ENCODE results near the gene POLRMT. TPM values are rescaled to one million over a fixed set of nuclear protein-coding genes. Genes with fewer than 3 reads are reported as not detected.
"Not testable (repeated sequence)": the region's sequence is repeated elsewhere in the genome, so short reads cannot be mapped to it uniquely, and the experiment has no call there.

POLRMT gene
- polyA plus RNA-seq, 1 donor: 62.1 TPM

GRCh38 chr19:625257-625656 is 8.1 kb downstream of the POLRMT start:
- Histone ChIP-seq H3K4me1 (ENCODE audit: control insufficient read depth, insufficient read depth, low read length) (peaks cover 2% of the 10 kb centered on the region), H3K27me3 (ENCODE audit: control insufficient read depth, insufficient read depth, low read length) (no peaks in the 10 kb centered on the region), H3K4me3 (ENCODE audit: low read length) (no peak overlapping the region), H3K9me3 (ENCODE audit: control insufficient read depth, low read depth, low read length) (peaks cover 7% of the 10 kb centered on the region), H3K36me3 (ENCODE audit: control insufficient read depth, insufficient read depth, low read length) (peaks cover 52% of the 10 kb centered on the region), H3K27ac (ENCODE audit: low read length) (no peak overlapping the region)
- 89% methylated on average over 3 of the region's 5 CpGs for WGBS (ENCODE audit: insufficient coverage, low lambda C conversion rate)
- no peak for DNase-seq

- peaks cover 4% of the 10 kb centered on the region for H3K9me3 ChIP-seq (ENCODE audit: control insufficient read depth, low read depth, low read length)
- WGBS (ENCODE audit: insufficient coverage, low lambda C conversion rate): no CpG with 5 or more reads among the region's 24 CpGs
- H3K27ac ChIP-seq (ENCODE audit: low read length): no peak overlapping the region
- H3K36me3 ChIP-seq (ENCODE audit: control insufficient read depth, insufficient read depth, low read length): peaks cover 55% of the 10 kb centered on the region
- H3K27me3 ChIP-seq (ENCODE audit: control insufficient read depth, insufficient read depth, low read length): no peaks in the 10 kb centered on the region
- DNase-seq: no peak
- H3K4me1 ChIP-seq (ENCODE audit: control insufficient read depth, insufficient read depth, low read length): no peaks in the 10 kb centered on the region
- H3K4me3 ChIP-seq (ENCODE audit: low read length): no peak overlapping the region
These were observed 8.8 kb downstream of the POLRMT start for GRCh38 chr19:624433-625109.

GRCh38 chr19:623974-624373 is 9.4 kb downstream of the POLRMT start:
- Histone ChIP-seq H3K4me3 (ENCODE audit: low read length) (no peak overlapping the region), H3K36me3 (ENCODE audit: control insufficient read depth, insufficient read depth, low read length) (peaks cover 55% of the 10 kb centered on the region), H3K27ac (ENCODE audit: low read length) (no peak overlapping the region), H3K4me1 (ENCODE audit: control insufficient read depth, insufficient read depth, low read length) (no peaks in the 10 kb centered on the region), H3K27me3 (ENCODE audit: control insufficient read depth, insufficient read depth, low read length) (no peaks in the 10 kb centered on the region), H3K9me3 (ENCODE audit: control insufficient read depth, low read depth, low read length) (peaks cover 4% of the 10 kb centered on the region)
- DNase-seq: no peak
- 80% methylated on average over 2 of the region's 24 CpGs for WGBS (ENCODE audit: insufficient coverage, low lambda C conversion rate)

- Histone ChIP-seq H3K27ac (ENCODE audit: low read length) (no peak overlapping the region), H3K4me3 (ENCODE audit: low read length) (no peak overlapping the region), H3K4me1 (ENCODE audit: control insufficient read depth, insufficient read depth, low read length) (no peaks in the 10 kb centered on the region), H3K9me3 (ENCODE audit: control insufficient read depth, low read depth, low read length) (peaks cover 4% of the 10 kb centered on the region), H3K27me3 (ENCODE audit: control insufficient read depth, insufficient read depth, low read length) (no peaks in the 10 kb centered on the region), H3K36me3 (ENCODE audit: control insufficient read depth, insufficient read depth, low read length) (peaks cover 55% of the 10 kb centered on the region)
- WGBS (ENCODE audit: insufficient coverage, low lambda C conversion rate): no CpG with 5 or more reads among the region's 44 CpGs
- DNase-seq: no peak
These were observed 10.0 kb downstream of the POLRMT start for GRCh38 chr19:623175-623916.

- no CpG with 5 or more reads among the region's 37 CpGs for WGBS (ENCODE audit: insufficient coverage, low lambda C conversion rate)
- H3K27me3 ChIP-seq (ENCODE audit: control insufficient read depth, insufficient read depth, low read length): no peaks in the 10 kb centered on the region
- H3K9me3 ChIP-seq (ENCODE audit: control insufficient read depth, low read depth, low read length): peaks cover 4% of the 10 kb centered on the region
- H3K36me3 ChIP-seq (ENCODE audit: control insufficient read depth, insufficient read depth, low read length): peaks cover 54% of the 10 kb centered on the region
- DNase-seq: no peak
- no peak overlapping the region for H3K27ac ChIP-seq (ENCODE audit: low read length)
- H3K4me3 ChIP-seq (ENCODE audit: low read length): no peak overlapping the region
- no peaks in the 10 kb centered on the region for H3K4me1 ChIP-seq (ENCODE audit: control insufficient read depth, insufficient read depth, low read length)
These were observed 10.7 kb downstream of the POLRMT start for GRCh38 chr19:622666-623065.

- Histone ChIP-seq H3K27me3 (ENCODE audit: control insufficient read depth, insufficient read depth, low read length) (no peaks in the 10 kb centered on the region), H3K4me1 (ENCODE audit: control insufficient read depth, insufficient read depth, low read length) (no peaks in the 10 kb centered on the region)
These were observed 11.5 kb downstream of the POLRMT start for GRCh38 chr19:621819-622218.

GRCh38 chr19:621191-621590 is 12.1 kb downstream of the POLRMT start:
- H3K27ac ChIP-seq (ENCODE audit: low read length); H3K27me3 ChIP-seq (ENCODE audit: control insufficient read depth, insufficient read depth, low read length); H3K4me3 ChIP-seq (ENCODE audit: low read length); H3K9me3 ChIP-seq (ENCODE audit: control insufficient read depth, low read depth, low read length); H3K4me1 ChIP-seq (ENCODE audit: control insufficient read depth, insufficient read depth, low read length); DNase-seq: not testable (repeated sequence)
- H3K36me3 ChIP-seq (ENCODE audit: control insufficient read depth, insufficient read depth, low read length): peaks cover 57% of the 10 kb centered on the region
- WGBS (ENCODE audit: insufficient coverage, low lambda C conversion rate): no CpG with 5 or more reads among the region's 48 CpGs

More at GRCh38 chr19:621819-622218, 11.5 kb downstream of the POLRMT start:
- no peak overlapping the region for H3K4me3 ChIP-seq (ENCODE audit: low read length)
- H3K27ac ChIP-seq (ENCODE audit: low read length): no peak overlapping the region
- WGBS (ENCODE audit: insufficient coverage, low lambda C conversion rate): no CpG with 5 or more reads among the region's 24 CpGs
- peaks cover 4% of the 10 kb centered on the region for H3K9me3 ChIP-seq (ENCODE audit: control insufficient read depth, low read depth, low read length)
- peaks cover 57% of the 10 kb centered on the region for H3K36me3 ChIP-seq (ENCODE audit: control insufficient read depth, insufficient read depth, low read length)
- no peak for DNase-seq

- H3K36me3 ChIP-seq (ENCODE audit: control insufficient read depth, insufficient read depth, low read length): peaks cover 56% of the 10 kb centered on the region
- H3K27ac ChIP-seq (ENCODE audit: low read length): no peak overlapping the region
- H3K4me1 ChIP-seq (ENCODE audit: control insufficient read depth, insufficient read depth, low read length): peaks cover 4% of the 10 kb centered on the region
- H3K27me3 ChIP-seq (ENCODE audit: control insufficient read depth, insufficient read depth, low read length): peaks cover 4% of the 10 kb centered on the region
- WGBS (ENCODE audit: insufficient coverage, low lambda C conversion rate): no CpG with 5 or more reads among the region's 51 CpGs
- H3K4me3 ChIP-seq (ENCODE audit: low read length): no peak overlapping the region
- H3K9me3 ChIP-seq (ENCODE audit: control insufficient read depth, low read depth, low read length): peaks cover 4% of the 10 kb centered on the region
- no peak for DNase-seq
These were observed 13.0 kb downstream of the POLRMT start for GRCh38 chr19:620166-620862.

- peaks cover 4% of the 10 kb centered on the region for H3K4me1 ChIP-seq (ENCODE audit: control insufficient read depth, insufficient read depth, low read length)
- no CpG with 5 or more reads among the region's 47 CpGs for WGBS (ENCODE audit: insufficient coverage, low lambda C conversion rate)
- H3K4me3 ChIP-seq (ENCODE audit: low read length): no peak overlapping the region
- no peak overlapping the region for H3K27ac ChIP-seq (ENCODE audit: low read length)
- H3K9me3 ChIP-seq (ENCODE audit: control insufficient read depth, low read depth, low read length): peaks cover 4% of the 10 kb centered on the region
- peaks cover 4% of the 10 kb centered on the region for H3K27me3 ChIP-seq (ENCODE audit: control insufficient read depth, insufficient read depth, low read length)
- H3K36me3 ChIP-seq (ENCODE audit: control insufficient read depth, insufficient read depth, low read length): peaks cover 47% of the 10 kb centered on the region
- DNase-seq: no peak
These were observed 13.9 kb downstream of the POLRMT start for GRCh38 chr19:619286-620002.

GRCh38 chr19:618674-619285 is 14.6 kb downstream of the POLRMT start:
- no peak for DNase-seq
- Histone ChIP-seq H3K27me3 (ENCODE audit: control insufficient read depth, insufficient read depth, low read length) (peaks cover 4% of the 10 kb centered on the region), H3K36me3 (ENCODE audit: control insufficient read depth, insufficient read depth, low read length) (peaks cover 42% of the 10 kb centered on the region), H3K4me1 (ENCODE audit: control insufficient read depth, insufficient read depth, low read length) (peaks cover 4% of the 10 kb centered on the region), H3K4me3 (ENCODE audit: low read length) (no peak overlapping the region), H3K27ac (ENCODE audit: low read length) (no peak overlapping the region), H3K9me3 (ENCODE audit: control insufficient read depth, low read depth, low read length) (peaks cover 4% of the 10 kb centered on the region)
- WGBS (ENCODE audit: insufficient coverage, low lambda C conversion rate): no CpG with 5 or more reads among the region's 27 CpGs

Measured in large intestine (tissue), 3 donors.